Neural crest cell (in vitro differentiated cells): ENCODE measurements around the gene TRAP1. TPM values are rescaled to one million over a fixed set of nuclear protein-coding genes. Genes with fewer than 3 reads are reported as not detected.

Experiments used
- DNase-seq: peaks from one replicate; pipeline ENCODE4 v3.0.0; 2021; ENCODE audit warnings: low read depth, mixed read lengths, low spot score
- H3K27ac Mint-ChIP-seq: one replicate; pipeline ENCODE4 v1.8.0; 2021; ENCODE audit warnings: mild to moderate bottlenecking, mixed read lengths; ENCODE audit not compliant: unreplicated experiment
- H3K27me3 Mint-ChIP-seq: 2 replicates; pipeline ENCODE4 v1.8.0; 2021; ENCODE audit warnings: low read depth, mild to moderate bottlenecking, mixed read lengths
- H3K36me3 Mint-ChIP-seq: 2 replicates; pipeline ENCODE4 v1.8.0; 2021; ENCODE audit warnings: low read depth, mild to moderate bottlenecking, mixed read lengths
- H3K4me1 Mint-ChIP-seq: 2 replicates; pipeline ENCODE4 v1.8.0; 2021; ENCODE audit warnings: mixed read lengths
- H3K4me3 Mint-ChIP-seq: one replicate; pipeline ENCODE4 v1.8.0; 2021; ENCODE audit warnings: mild to moderate bottlenecking, mixed read lengths
- H3K9me3 Mint-ChIP-seq: 2 replicates; pipeline ENCODE4 v1.8.0; 2021; ENCODE audit warnings: mixed read lengths
- CTCF ChIP-seq: fragments of 200-600 bp; sonication (generic); conservative IDR thresholded peaks from 2 replicates; pipeline ENCODE4 v1.5.0; 2021; ENCODE audit warnings: antibody characterized with exemption, mild to moderate bottlenecking
- total RNA-seq: library from RNA; stranded (reverse); gene quantifications from 2 replicates; pipeline ENCODE4 v1.2.1, GENCODE V29; 2021

TRAP1 gene
- total RNA-seq, 1 donor from 2014 or later = 152 TPM

DNA sequence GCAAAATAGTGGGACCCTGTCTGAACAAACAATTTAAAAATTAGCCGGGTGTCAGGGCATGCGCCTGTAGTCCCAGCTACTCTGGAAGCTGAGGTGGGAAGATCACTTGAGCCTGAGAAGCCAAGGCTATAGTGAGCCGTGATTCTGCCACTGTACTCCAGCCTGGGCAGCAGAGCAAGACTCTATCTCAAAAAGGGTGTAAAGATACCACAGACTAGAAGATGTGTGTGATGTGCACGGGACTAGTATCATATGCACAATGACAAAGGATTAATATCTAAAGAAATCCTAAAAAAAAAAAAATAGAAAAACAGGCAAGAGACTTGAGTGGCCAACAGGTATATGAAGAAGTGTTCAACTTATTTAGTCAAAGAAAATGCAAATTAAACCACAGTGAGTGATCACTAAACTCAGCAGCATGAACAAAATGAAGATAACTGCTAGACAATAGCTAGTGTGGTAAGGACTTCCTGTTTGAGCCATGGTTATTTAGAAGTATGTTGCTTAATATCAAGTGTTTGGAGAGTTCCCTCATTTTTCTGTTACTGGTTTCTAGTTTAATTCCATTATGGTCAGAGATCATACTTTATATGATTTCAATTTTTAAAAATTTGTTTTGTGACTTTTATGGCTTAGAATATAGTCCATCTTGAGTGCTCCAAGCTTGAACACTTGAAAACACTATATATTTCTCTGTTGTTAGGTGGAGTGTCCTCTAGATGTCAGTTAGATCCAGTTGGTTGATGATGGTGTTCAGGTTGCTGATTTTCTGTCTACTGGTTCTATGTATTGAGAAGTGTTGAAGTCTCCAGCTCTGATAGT, 91.2 kb downstream of the TRAP1 start:
- no peaks in the 10 kb centered on the region for H3K27me3 Mint-ChIP-seq
- no peaks in the 10 kb centered on the region for H3K9me3 Mint-ChIP-seq
- H3K4me1 Mint-ChIP-seq = no peaks in the 10 kb centered on the region
- H3K36me3 Mint-ChIP-seq = no peaks in the 10 kb centered on the region
- DNase-seq = no peak
- H3K4me3 Mint-ChIP-seq = no peak overlapping the region
- TF ChIP-seq CTCF = no peak
- no peak overlapping the region for H3K27ac Mint-ChIP-seq

GRCh38 chr16:3625331-3625730, 92.0 kb downstream of the TRAP1 start:
- no peak overlapping the region for H3K4me3 Mint-ChIP-seq
- H3K4me1 Mint-ChIP-seq = no peaks in the 10 kb centered on the region
- H3K27me3 Mint-ChIP-seq = no peaks in the 10 kb centered on the region
- DNase-seq = no peak
- no peaks in the 10 kb centered on the region for H3K9me3 Mint-ChIP-seq
- H3K36me3 Mint-ChIP-seq = no peaks in the 10 kb centered on the region
- no peak overlapping the region for H3K27ac Mint-ChIP-seq
- TF ChIP-seq CTCF = no peak

DNA sequence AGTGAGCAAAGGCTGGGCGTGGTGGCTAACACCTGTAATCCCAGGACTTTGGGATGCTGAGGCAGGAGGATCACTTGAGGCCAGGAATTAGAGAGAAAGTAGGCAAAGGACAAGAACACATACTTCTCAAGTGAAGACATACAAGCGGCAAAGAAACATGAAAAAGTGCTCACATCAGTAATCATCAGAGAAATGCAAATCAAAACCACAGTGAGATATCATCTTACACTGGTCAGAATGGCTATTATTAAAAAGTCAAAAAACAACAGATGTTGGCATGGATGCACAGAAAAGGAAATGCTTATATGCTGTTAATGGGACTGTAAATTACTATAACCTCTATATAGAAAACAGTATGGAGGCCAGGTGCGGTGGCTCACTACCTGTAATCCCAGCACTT, 93.7 kb downstream of the TRAP1 start:
- DNase-seq = no peak
- TF ChIP-seq CTCF = no peak
- Mint-ChIP-seq H3K36me3 (no peaks in the 10 kb centered on the region), H3K9me3 (no peaks in the 10 kb centered on the region), H3K4me3 (no peak overlapping the region), H3K4me1 (no peaks in the 10 kb centered on the region), H3K27me3 (no peaks in the 10 kb centered on the region), H3K27ac (no peak overlapping the region)

GRCh38 chr16:3618769-3619141, 98.6 kb downstream of the TRAP1 start:
- Mint-ChIP-seq H3K36me3 (peaks cover 2% of the 10 kb centered on the region), H3K4me3 (no peak overlapping the region), H3K9me3 (peaks cover 2% of the 10 kb centered on the region), H3K27ac (no peak overlapping the region), H3K4me1 (no peaks in the 10 kb centered on the region), H3K27me3 (no peaks in the 10 kb centered on the region)
- no peak for DNase-seq
- no peak for TF ChIP-seq CTCF

GRCh38 chr16:3612510-3613466, 104.5 kb downstream of the TRAP1 start:
- Mint-ChIP-seq H3K4me1 (peaks cover 31% of the 10 kb centered on the region), H3K36me3 (peaks cover 2% of the 10 kb centered on the region), H3K27me3 (no peaks in the 10 kb centered on the region), H3K4me3 (peak overlapping the region; percentile 99), H3K27ac (no peak overlapping the region), H3K9me3 (peaks cover 2% of the 10 kb centered on the region)
- no peak for TF ChIP-seq CTCF
- no peak for DNase-seq
